ENCODE results near the gene PRH1. TPM values are rescaled to one million over a fixed set of nuclear protein-coding genes. Genes with fewer than 3 reads are reported as not detected.

The PRH1 gene
- total and polyA plus RNA-seq, 3 donors from 2014 or later: 52.2 to 73.5 (median 63.0) TPM

DNA sequence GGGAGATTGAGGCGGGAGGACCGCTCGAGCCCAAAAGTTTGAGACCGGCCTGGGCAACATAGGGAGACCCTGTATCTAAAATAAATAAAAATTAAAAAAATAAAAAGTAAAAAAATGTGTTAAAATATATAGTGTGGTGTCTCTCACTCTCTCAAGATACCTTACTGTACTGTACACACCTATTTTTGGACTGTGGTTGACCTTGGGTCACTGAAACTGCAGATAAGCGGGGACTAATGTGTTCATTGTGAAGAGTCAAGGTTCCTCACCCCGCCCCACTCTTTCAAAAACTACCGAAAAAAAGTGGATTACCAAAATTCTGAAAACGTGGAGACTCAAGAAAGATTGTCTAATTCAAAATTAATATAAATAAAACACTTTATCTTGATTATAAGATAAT is 26.3 kb upstream of the PRH1 start:
- no peaks in the 10 kb centered on the region for H3K4me1 ChIP-seq
- no peaks in the 10 kb centered on the region for H3K36me3 ChIP-seq (ENCODE audit: low read depth, missing control alignments)
- no peaks in the 10 kb centered on the region for H3K9me3 ChIP-seq
- no peak for TF ChIP-seq POLR2A (IDR thresholded peaks at IDR 0.05)
- TF ChIP-seq, protein P1, sequence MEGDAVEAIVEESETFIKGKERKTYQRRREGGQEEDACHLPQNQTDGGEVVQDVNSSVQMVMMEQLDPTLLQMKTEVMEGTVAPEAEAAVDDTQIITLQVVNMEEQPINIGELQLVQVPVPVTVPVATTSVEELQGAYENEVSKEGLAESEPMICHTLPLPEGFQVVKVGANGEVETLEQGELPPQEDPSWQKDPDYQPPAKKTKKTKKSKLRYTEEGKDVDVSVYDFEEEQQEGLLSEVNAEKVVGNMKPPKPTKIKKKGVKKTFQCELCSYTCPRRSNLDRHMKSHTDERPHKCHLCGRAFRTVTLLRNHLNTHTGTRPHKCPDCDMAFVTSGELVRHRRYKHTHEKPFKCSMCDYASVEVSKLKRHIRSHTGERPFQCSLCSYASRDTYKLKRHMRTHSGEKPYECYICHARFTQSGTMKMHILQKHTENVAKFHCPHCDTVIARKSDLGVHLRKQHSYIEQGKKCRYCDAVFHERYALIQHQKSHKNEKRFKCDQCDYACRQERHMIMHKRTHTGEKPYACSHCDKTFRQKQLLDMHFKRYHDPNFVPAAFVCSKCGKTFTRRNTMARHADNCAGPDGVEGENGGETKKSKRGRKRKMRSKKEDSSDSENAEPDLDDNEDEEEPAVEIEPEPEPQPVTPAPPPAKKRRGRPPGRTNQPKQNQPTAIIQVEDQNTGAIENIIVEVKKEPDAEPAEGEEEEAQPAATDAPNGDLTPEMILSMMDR (IDR thresholded peaks at IDR 0.05): no peak
- intact Hi-C loops (cut with DNase I; ENCODE audit: low total_unique reads): no loop called here
- WGBS, 2 donors: 77 to 90% methylated on average over 8 of the region's 8 CpGs
- no peak overlapping the region for H3K4me3 ChIP-seq
- DNase-seq: no peak
- H3K27me3 ChIP-seq: no peaks in the 10 kb centered on the region
- no peak overlapping the region for H3K27ac ChIP-seq

DNA sequence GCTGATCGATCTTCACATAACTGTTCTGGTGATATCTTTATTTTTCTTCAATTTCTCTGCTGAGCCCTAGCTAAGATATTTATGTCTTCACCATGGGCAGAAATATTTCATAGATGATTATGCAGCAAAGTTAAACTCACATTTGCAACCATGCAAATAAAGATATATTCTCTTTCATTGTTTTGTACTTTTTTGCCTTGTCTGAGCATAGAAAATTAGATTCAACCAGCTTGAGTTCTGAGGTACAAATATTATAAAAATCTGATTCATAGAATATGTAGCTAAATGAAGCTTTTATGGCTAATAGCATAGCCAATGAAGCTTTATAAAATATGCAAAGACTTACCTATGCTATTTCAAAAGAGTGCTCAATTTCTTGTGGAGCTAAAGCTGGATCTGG is 25.4 kb upstream of the PRH1 start, which contains the start of gene TAS2R13:
TAS2R13 (minus strand) TSS at position 101 of the 400 bp plus-strand sequence. CDS start 264 bp downstream, outside the sequence.
- no peaks in the 10 kb centered on the region for H3K27me3 ChIP-seq
- no peak within 1 kb of the TSS for H3K4me3 ChIP-seq
- no peak for DNase-seq
- H3K27ac ChIP-seq: no peak within 1 kb of the TSS
- no peaks in the 10 kb centered on the region for H3K36me3 ChIP-seq (ENCODE audit: low read depth, missing control alignments)
- TF ChIP-seq, protein P1 (IDR thresholded peaks at IDR 0.05): no peak
- no peak for TF ChIP-seq POLR2A (IDR thresholded peaks at IDR 0.05)
- H3K4me1 ChIP-seq: no peaks in the 10 kb centered on the region
- 88 to 100% methylated on average over 1 of the region's 1 CpG for WGBS, 2 donors
- intact Hi-C loops (cut with DNase I; ENCODE audit: low total_unique reads): no loop called here
- H3K9me3 ChIP-seq: no peaks in the 10 kb centered on the region

DNA sequence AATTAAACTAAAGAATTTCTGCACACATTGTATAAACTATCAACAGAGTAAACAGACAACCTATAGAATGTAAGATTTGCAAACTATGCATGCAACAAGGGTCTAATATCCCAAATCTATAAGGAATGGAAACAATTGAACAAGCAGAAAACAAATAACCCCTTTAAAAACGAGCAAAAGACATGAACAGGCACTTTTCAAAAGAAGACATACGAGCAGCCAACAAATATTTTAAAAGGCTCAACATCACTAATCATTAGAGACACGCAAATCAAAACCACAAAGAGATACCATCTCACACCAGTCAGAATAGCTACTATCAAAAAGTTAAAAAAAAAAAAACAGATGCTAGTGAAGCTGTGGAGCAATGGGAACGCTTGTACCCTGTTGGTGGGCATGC is 20.6 kb upstream of the PRH1 start:
- Histone ChIP-seq H3K4me1 (no peaks in the 10 kb centered on the region), H3K27me3 (no peaks in the 10 kb centered on the region), H3K4me3 (no peak overlapping the region), H3K36me3 (ENCODE audit: low read depth, missing control alignments) (no peaks in the 10 kb centered on the region), H3K27ac (no peak overlapping the region), H3K9me3 (no peaks in the 10 kb centered on the region)
- TF ChIP-seq, protein P1 (IDR thresholded peaks at IDR 0.05): no peak
- no peak for TF ChIP-seq POLR2A (IDR thresholded peaks at IDR 0.05)
- 84 to 92% methylated on average over 4 of the region's 4 CpGs for WGBS, 2 donors
- intact Hi-C loops (cut with DNase I; ENCODE audit: low total_unique reads): no loop called here
- DNase-seq: no peak

DNA sequence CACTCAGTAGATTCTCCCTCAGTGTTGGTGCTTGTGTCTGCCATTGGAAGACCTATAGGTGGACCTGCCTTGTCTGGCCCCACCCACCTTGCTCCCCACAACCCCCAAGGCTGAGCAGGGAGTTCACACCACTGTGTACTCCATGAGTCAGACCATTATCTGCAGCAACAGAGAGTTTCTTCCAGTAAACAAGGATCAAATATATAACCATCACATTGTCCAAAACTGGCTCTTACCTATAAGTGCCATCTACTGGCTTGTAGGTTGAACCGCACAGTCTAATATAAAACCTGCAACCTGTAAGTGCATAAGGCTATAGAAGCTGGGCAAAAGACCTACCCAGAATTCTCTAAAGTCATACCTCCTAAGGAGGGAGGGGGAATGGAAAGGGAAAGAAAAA is 17.4 kb upstream of the PRH1 start:
- H3K4me3 ChIP-seq: no peak overlapping the region
- TF ChIP-seq, protein P1 (IDR thresholded peaks at IDR 0.05): no peak
- no peak for TF ChIP-seq POLR2A (IDR thresholded peaks at IDR 0.05)
- H3K9me3 ChIP-seq: no peaks in the 10 kb centered on the region
- no peaks in the 10 kb centered on the region for H3K27me3 ChIP-seq
- intact Hi-C loops (cut with DNase I; ENCODE audit: low total_unique reads): no loop called here
- H3K27ac ChIP-seq: no peak overlapping the region
- WGBS, 2 donors: 88 to 90% methylated on average over 1 of the region's 1 CpG
- H3K4me1 ChIP-seq: no peaks in the 10 kb centered on the region
- H3K36me3 ChIP-seq (ENCODE audit: low read depth, missing control alignments): no peaks in the 10 kb centered on the region
- DNase-seq: no peak

DNA sequence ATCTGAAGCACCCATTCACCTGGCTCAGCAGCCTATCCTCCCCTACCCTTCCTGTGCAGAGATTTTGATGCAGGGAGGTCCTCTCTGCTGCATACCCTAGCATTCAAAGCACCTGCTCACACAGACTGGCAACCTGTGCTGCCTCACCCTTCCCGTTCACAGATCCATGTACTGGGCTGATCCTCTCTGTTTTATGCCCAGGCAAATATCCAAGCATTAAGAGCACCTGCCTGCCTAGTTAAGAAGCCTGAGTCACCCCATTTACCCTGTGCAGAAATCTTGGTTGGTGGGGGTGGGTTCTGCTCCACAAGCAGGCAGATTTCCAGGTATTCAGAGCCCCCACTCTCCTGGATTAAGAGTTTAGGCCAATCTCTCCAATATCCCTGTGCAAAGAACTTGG is 16.9 kb upstream of the PRH1 start:
- DNase-seq: no peak
- WGBS, 2 donors: 93 to 100% methylated on average over 1 of the region's 1 CpG
- Histone ChIP-seq H3K27ac (no peak overlapping the region), H3K9me3 (no peaks in the 10 kb centered on the region), H3K27me3 (no peaks in the 10 kb centered on the region), H3K4me3 (no peak overlapping the region), H3K4me1 (no peaks in the 10 kb centered on the region), H3K36me3 (ENCODE audit: low read depth, missing control alignments) (no peaks in the 10 kb centered on the region)
- TF ChIP-seq POLR2A (IDR thresholded peaks at IDR 0.05): no peak
- TF ChIP-seq, protein P1 (IDR thresholded peaks at IDR 0.05): no peak
- intact Hi-C loops (cut with DNase I; ENCODE audit: low total_unique reads): no loop called here
